ENCODE measurements around the gene RTTN. TPM values are rescaled to one million over a fixed set of nuclear protein-coding genes. Genes with fewer than 3 reads are reported as not detected.

The RTTN gene
- polyA plus RNA-seq, 1 of the 3 experiments (the other 2 are of a cell fraction) = 4.7 TPM

DNA sequence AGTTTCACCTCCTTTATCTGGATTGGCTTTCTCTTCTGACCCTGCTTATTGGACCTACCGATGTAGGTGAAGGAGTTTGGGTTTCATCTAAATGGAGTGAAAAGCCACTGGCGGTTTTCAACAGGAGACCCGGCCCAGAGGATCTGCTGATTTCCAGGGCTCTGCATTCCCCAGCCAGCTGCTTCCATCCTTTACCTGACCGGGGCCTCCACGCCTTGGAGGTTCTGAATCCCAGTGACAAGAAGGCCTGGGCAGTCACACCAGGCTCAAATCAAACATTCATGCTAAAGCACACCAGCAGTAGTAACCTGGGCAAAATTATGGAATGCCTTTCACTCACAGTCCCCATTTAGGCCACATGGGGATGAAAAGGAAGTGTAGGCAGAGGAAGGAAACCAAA is 30.0 kb upstream of the RTTN start:
- no peaks in the 10 kb centered on the region for H3K9me3 ChIP-seq
- no peak overlapping the region for H3K4me3 ChIP-seq (ENCODE audit: low read depth in 2 of 2, low read length in 1 of 2)
- 92% methylated on average over 5 of the region's 5 CpGs for WGBS (ENCODE audit: low lambda C conversion rate)
- ChIA-PET POLR2A (no interaction called here), CTCF (interaction anchor here (2.0 kb wide), 1 partner anchor 219 kb away, joined by 6 read pairs; no protein-coding TSS in a partner anchor)
- no peak overlapping the region for H2AFZ ChIP-seq (ENCODE audit: low read depth)
- no peaks in the 10 kb centered on the region for H4K20me1 ChIP-seq (ENCODE audit: insufficient read depth)
- no peaks in the 10 kb centered on the region for H3K36me3 ChIP-seq (replicated peaks in 1 of 2; ENCODE audit: control insufficient read depth in 1 of 2, insufficient read depth in 2 of 2, low read length in 1 of 2)
- H3K4me2 ChIP-seq = no peak overlapping the region
- no peaks in the 10 kb centered on the region for H3K9me2 ChIP-seq
- no peaks in the 10 kb centered on the region for H3K27me3 ChIP-seq (ENCODE audit: insufficient read depth)
- no peaks in the 10 kb centered on the region; a peak in 1 of 4 replicates for H3K4me1 ChIP-seq (ENCODE audit: control insufficient read depth in 1 of 2, insufficient read depth in 2 of 2, low read depth in 1 of 2, low read length in 1 of 2)
- H3F3A ChIP-seq (replicated peaks; ENCODE audit: insufficient read depth) = no peaks in the 10 kb centered on the region
- TF ChIP-seq GABPA (IDR thresholded peaks at IDR 0.05; ENCODE audit: low read depth) (no peak), ZBTB33 (IDR thresholded peaks at IDR 0.05; ENCODE audit: borderline replicate concordance, low read depth) (no peak), RFX5 (IDR thresholded peaks at IDR 0.05; ENCODE audit: low read length) (no peak), TCF12 (IDR thresholded peaks at IDR 0.05) (no peak), FOXM1 (IDR thresholded peaks at IDR 0.05; ENCODE audit: low read depth) (no peak), MEF2A (IDR thresholded peaks at IDR 0.05; ENCODE audit: borderline replicate concordance, low read depth) (no peak), TEAD4 (IDR thresholded peaks at IDR 0.05; ENCODE audit: borderline replicate concordance, insufficient read depth) (no peak), ELF1 (IDR thresholded peaks at IDR 0.05) (no peak), FOXJ3 (CRISPR knock-in tag; IDR thresholded peaks at IDR 0.05) (no peak), EP300 (IDR thresholded peaks at IDR 0.05; ENCODE audit: borderline replicate concordance in 1 of 2, low read depth in 1 of 2, low read length in 1 of 2) (no peak), USF2 (IDR thresholded peaks at IDR 0.05; ENCODE audit: borderline replicate concordance, low read depth, low read length) (no peak), MAX (IDR thresholded peaks at IDR 0.05; ENCODE audit: low read depth) (no peak), CHD2 (IDR thresholded peaks at IDR 0.05; ENCODE audit: low read length, partially characterized antibody) (no peak), RCOR1 (IDR thresholded peaks at IDR 0.05; ENCODE audit: low read length) (no peak), POLR2AphosphoS5 (IDR thresholded peaks at IDR 0.05; ENCODE audit: low read depth, low read length) (no peak), NRF1 (IDR thresholded peaks at IDR 0.05; ENCODE audit: low read depth, low read length) (no peak), TAF1 (IDR thresholded peaks at IDR 0.05; ENCODE audit: borderline replicate concordance, low read depth, low read length) (no peak)
- TF ChIP-seq, protein P1, sequence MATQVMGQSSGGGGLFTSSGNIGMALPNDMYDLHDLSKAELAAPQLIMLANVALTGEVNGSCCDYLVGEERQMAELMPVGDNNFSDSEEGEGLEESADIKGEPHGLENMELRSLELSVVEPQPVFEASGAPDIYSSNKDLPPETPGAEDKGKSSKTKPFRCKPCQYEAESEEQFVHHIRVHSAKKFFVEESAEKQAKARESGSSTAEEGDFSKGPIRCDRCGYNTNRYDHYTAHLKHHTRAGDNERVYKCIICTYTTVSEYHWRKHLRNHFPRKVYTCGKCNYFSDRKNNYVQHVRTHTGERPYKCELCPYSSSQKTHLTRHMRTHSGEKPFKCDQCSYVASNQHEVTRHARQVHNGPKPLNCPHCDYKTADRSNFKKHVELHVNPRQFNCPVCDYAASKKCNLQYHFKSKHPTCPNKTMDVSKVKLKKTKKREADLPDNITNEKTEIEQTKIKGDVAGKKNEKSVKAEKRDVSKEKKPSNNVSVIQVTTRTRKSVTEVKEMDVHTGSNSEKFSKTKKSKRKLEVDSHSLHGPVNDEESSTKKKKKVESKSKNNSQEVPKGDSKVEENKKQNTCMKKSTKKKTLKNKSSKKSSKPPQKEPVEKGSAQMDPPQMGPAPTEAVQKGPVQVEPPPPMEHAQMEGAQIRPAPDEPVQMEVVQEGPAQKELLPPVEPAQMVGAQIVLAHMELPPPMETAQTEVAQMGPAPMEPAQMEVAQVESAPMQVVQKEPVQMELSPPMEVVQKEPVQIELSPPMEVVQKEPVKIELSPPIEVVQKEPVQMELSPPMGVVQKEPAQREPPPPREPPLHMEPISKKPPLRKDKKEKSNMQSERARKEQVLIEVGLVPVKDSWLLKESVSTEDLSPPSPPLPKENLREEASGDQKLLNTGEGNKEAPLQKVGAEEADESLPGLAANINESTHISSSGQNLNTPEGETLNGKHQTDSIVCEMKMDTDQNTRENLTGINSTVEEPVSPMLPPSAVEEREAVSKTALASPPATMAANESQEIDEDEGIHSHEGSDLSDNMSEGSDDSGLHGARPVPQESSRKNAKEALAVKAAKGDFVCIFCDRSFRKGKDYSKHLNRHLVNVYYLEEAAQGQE (IDR thresholded peaks at IDR 0.05; ENCODE audit: low read depth, low read length) = no peak
- TF ChIP-seq, protein P2, sequence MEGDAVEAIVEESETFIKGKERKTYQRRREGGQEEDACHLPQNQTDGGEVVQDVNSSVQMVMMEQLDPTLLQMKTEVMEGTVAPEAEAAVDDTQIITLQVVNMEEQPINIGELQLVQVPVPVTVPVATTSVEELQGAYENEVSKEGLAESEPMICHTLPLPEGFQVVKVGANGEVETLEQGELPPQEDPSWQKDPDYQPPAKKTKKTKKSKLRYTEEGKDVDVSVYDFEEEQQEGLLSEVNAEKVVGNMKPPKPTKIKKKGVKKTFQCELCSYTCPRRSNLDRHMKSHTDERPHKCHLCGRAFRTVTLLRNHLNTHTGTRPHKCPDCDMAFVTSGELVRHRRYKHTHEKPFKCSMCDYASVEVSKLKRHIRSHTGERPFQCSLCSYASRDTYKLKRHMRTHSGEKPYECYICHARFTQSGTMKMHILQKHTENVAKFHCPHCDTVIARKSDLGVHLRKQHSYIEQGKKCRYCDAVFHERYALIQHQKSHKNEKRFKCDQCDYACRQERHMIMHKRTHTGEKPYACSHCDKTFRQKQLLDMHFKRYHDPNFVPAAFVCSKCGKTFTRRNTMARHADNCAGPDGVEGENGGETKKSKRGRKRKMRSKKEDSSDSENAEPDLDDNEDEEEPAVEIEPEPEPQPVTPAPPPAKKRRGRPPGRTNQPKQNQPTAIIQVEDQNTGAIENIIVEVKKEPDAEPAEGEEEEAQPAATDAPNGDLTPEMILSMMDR (IDR thresholded peaks at IDR 0.05) = no peak
- TF ChIP-seq, protein P3, sequence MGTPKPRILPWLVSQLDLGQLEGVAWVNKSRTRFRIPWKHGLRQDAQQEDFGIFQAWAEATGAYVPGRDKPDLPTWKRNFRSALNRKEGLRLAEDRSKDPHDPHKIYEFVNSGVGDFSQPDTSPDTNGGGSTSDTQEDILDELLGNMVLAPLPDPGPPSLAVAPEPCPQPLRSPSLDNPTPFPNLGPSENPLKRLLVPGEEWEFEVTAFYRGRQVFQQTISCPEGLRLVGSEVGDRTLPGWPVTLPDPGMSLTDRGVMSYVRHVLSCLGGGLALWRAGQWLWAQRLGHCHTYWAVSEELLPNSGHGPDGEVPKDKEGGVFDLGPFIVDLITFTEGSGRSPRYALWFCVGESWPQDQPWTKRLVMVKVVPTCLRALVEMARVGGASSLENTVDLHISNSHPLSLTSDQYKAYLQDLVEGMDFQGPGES (IDR thresholded peaks at IDR 0.05; ENCODE audit: low read depth, low read length) = no peak
- H3K9ac ChIP-seq = no peak overlapping the region
- no peaks in the 10 kb centered on the region for H3K79me2 ChIP-seq (ENCODE audit: insufficient read depth)
- DNase-seq = no peak
- H3K27ac ChIP-seq (ENCODE audit: low read depth in 2 of 2, low read length in 1 of 2) = no peak overlapping the region

All from SK-N-SH (cell line).